Measurements from ENCODE around the gene DOCK6. TPM values are rescaled to one million over a fixed set of nuclear protein-coding genes. Genes with fewer than 3 reads are reported as not detected.
A peak's percentile ranks its signal among the peaks of the same experiment; 100 is the strongest.

Gene DOCK6
- total RNA-seq, 2 donors from 2014 or later: 0.62 to 6.1 TPM

- H3K9me3 ChIP-seq (ENCODE audit: control insufficient read depth, low read length, poor library complexity, severe bottlenecking): no peaks in the 10 kb centered on the region
- DNase-seq (no peak), ATAC-seq (no peak)
- Mint-ChIP-seq H3K36me3 (ENCODE audit: low read depth) (no peaks in the 10 kb centered on the region), H3K4me3 (no peak overlapping the region), H3K27ac (peak overlapping the region; percentile 24), H3K27me3 (no peaks in the 10 kb centered on the region), H3K4me1 (peaks cover 8% of the 10 kb centered on the region)
These were observed 109.8 kb downstream of the DOCK6 start for GRCh38 chr19:11152318-11153062.

GRCh38 chr19:11151181-11151580 lies 111.1 kb downstream of the DOCK6 start:
- H3K9me3 ChIP-seq (ENCODE audit: control insufficient read depth, low read length, poor library complexity, severe bottlenecking): no peaks in the 10 kb centered on the region
- H3K4me1 Mint-ChIP-seq: peaks cover 8% of the 10 kb centered on the region
- H3K36me3 Mint-ChIP-seq (ENCODE audit: low read depth): no peaks in the 10 kb centered on the region
- ATAC-seq (no peak), DNase-seq (no peak)
- H3K27me3 Mint-ChIP-seq: no peaks in the 10 kb centered on the region
- no peak overlapping the region for H3K27ac Mint-ChIP-seq
- H3K4me3 Mint-ChIP-seq: no peak overlapping the region

Other genes starting within 250 kb of the DOCK6 start
- gene LDLR, start 173.1 kb downstream of the DOCK6 start, total RNA-seq: 100 to 1,000 TPM in 1 of 2 donors, 10 to 100 TPM in 1; 98.2 to 139 TPM
- under 1 TPM; 0.62 to 0.89 TPM for gene SPC24, start 106.7 kb downstream of the DOCK6 start, total RNA-seq
- under 1 TPM; 0.63 to 0.72 TPM for gene KANK2, start 65.0 kb downstream of the DOCK6 start, total RNA-seq
- gene ANGPTL8, start 22.9 kb downstream of the DOCK6 start, total RNA-seq: not detected
- not detected for gene TSPAN16, start 33.6 kb upstream of the DOCK6 start, total RNA-seq
- gene RAB3D, start 77.1 kb upstream of the DOCK6 start, total RNA-seq: 1 to 10 TPM; 6.7 to 7.7 TPM
- gene TMEM205, start 83.7 kb upstream of the DOCK6 start, total RNA-seq: 10 to 100 TPM; 15.3 to 21.9 TPM
- 10 to 100 TPM; 55.8 to 64.1 TPM for gene CCDC159, start 84.0 kb upstream of the DOCK6 start, total RNA-seq
- gene PLPPR2, start 92.9 kb upstream of the DOCK6 start, total RNA-seq: 1 to 10 TPM; 7.1 to 7.5 TPM
- 1 to 10 TPM; 2.6 to 2.9 TPM for gene SWSAP1, start 112.1 kb upstream of the DOCK6 start, total RNA-seq
- gene EPOR, start 121.8 kb upstream of the DOCK6 start, total RNA-seq: 1 to 10 TPM; 7.3 to 9.9 TPM
- gene RGL3, start 156.8 kb upstream of the DOCK6 start, total RNA-seq: not detected
- gene ODAD3, start 172.6 kb upstream of the DOCK6 start, total RNA-seq: not detected
- gene PRKCSH, start 173.1 kb upstream of the DOCK6 start, total RNA-seq: 100 to 1,000 TPM; 233 to 250 TPM
- gene ELAVL3, start 218.5 kb upstream of the DOCK6 start, total RNA-seq: under 1 TPM in 1 of 2 donors, not detected in 1; 0.26 TPM
- 10 to 100 TPM; 15.3 to 15.6 TPM for gene ZNF653, start 243.3 kb upstream of the DOCK6 start, total RNA-seq